ENCODE results near the gene OR2A1. TPM values are rescaled to one million over a fixed set of nuclear protein-coding genes. Genes with fewer than 3 reads are reported as not detected.
"Not testable (repeated sequence)": the region's sequence is repeated elsewhere in the genome, so short reads cannot be mapped to it uniquely, and the experiment has no call there.

The OR2A1 gene
- total RNA-seq, 1 donor from 2014 or later = not detected

- H3K36me3 ChIP-seq (ENCODE audit: control insufficient read depth, insufficient read depth, low read length); H3K4me3 ChIP-seq (ENCODE audit: low read depth, low read length); DNase-seq (ENCODE audit: low read depth); H3K27me3 ChIP-seq (ENCODE audit: control insufficient read depth, insufficient read depth, low read length): not testable (repeated sequence)
Measured at GRCh38 chr7:144356860-144357259, 44.6 kb downstream of the OR2A1 start.

DNA sequence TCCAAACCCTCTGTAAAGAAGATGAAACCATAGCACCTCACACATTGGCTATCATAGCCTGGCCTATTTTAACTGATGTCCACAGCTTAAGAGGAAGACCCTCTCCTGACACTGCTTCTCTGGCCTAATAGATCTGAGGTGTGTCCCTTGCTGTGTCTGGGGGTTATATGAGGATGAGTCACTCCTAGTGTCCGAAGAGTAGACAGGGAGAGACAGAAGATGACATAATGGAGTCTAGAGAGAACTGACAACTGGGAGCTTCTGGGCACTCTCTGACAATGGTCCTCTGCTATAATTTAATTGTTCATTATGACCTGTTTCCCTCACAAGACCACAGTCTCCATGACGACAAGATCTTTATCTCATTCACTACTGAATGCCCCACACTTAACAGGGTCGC is 49.8 kb downstream of the OR2A1 start:
- H3K4me3 ChIP-seq (ENCODE audit: low read depth, low read length); H3K36me3 ChIP-seq (ENCODE audit: control insufficient read depth, insufficient read depth, low read length); DNase-seq (ENCODE audit: low read depth); H3K27me3 ChIP-seq (ENCODE audit: control insufficient read depth, insufficient read depth, low read length): not testable (repeated sequence)

DNA sequence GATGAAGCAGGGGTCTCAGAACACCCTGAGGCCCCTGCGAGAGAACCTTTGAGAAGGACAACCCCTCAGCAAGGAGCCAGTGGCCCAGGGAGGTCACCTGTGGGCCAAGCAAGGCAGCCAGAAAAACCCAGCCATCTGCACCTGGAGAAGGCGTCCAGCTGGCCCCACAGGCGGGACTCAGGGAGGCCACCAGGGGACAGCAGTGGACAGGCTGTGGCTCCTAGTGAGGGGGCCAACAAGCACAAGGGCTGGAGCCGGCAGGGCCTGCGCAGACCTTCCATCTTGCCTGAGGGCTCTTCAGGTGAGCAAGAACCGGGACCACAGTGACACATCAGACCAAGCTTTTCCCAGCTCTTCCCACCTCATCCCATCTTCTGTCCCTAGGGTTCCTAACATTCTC is 53.3 kb downstream of the OR2A1 start:
- not testable (repeated sequence) for DNase-seq (ENCODE audit: low read depth); H3K27me3 ChIP-seq (ENCODE audit: control insufficient read depth, insufficient read depth, low read length)

DNA sequence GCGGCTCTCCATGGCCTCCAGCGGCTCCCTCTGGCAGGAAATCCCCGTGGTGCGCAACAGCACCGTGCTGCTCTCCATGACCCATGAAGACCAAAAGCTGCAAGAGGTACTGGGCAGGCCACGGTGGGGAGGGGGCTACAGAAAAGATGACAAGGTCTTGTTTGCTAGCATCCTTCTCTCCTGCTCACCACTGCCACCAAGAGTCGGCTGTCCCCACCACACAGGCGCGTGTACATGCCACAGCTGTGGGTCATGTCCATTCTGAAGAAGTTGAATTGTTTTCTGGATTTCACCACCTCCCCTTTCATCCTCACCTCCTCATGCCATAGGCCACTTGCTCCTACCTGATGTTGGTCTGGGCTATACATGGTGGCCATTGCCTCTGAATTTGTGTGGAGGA is 55.0 kb downstream of the OR2A1 start:
- not testable (repeated sequence) for H3K27me3 ChIP-seq (ENCODE audit: control insufficient read depth, insufficient read depth, low read length); H3K4me3 ChIP-seq (ENCODE audit: low read depth, low read length); H3K36me3 ChIP-seq (ENCODE audit: control insufficient read depth, insufficient read depth, low read length); DNase-seq (ENCODE audit: low read depth)

More for the DNA sequence above, 53.3 kb downstream of the OR2A1 start:
- not testable (repeated sequence) for H3K36me3 ChIP-seq (ENCODE audit: control insufficient read depth, insufficient read depth, low read length); H3K4me3 ChIP-seq (ENCODE audit: low read depth, low read length)

GRCh38 chr7:144369221-144369620 is 57.0 kb downstream of the OR2A1 start:
- H3K4me3 ChIP-seq (ENCODE audit: low read depth, low read length); H3K36me3 ChIP-seq (ENCODE audit: control insufficient read depth, insufficient read depth, low read length); H3K27me3 ChIP-seq (ENCODE audit: control insufficient read depth, insufficient read depth, low read length); DNase-seq (ENCODE audit: low read depth): not testable (repeated sequence)

Other genes starting within 250 kb of the OR2A1 start
- not detected in 2 replicates for gene OR2A25, start 242.6 kb upstream of the OR2A1 start, total RNA-seq
- gene OR2A12, start 226.1 kb upstream of the OR2A1 start, total RNA-seq = not detected in 2 replicates
- gene OR2A2, start 202.8 kb upstream of the OR2A1 start, total RNA-seq = not detected in 2 replicates
- not detected in 2 replicates for gene OR2A14, start 189.2 kb upstream of the OR2A1 start, total RNA-seq
- gene CTAGE4, start 129.0 kb upstream of the OR2A1 start, total RNA-seq = 4.2 and 4.3 TPM in 2 replicates
- gene ARHGEF35, start 116.6 kb upstream of the OR2A1 start, total RNA-seq = 9.0 and 11.5 TPM in 2 replicates
- 0.07 and 0.08 TPM in 2 replicates for gene OR2A42, start 72.8 kb upstream of the OR2A1 start, total RNA-seq
- 2.8 and 3.0 TPM in 2 replicates for gene OR2A7, start 47.6 kb upstream of the OR2A1 start, total RNA-seq
- gene CTAGE8, start 43.1 kb upstream of the OR2A1 start, total RNA-seq = 1.6 and 1.9 TPM in 2 replicates
- 22.6 and 25.1 TPM in 2 replicates for gene ARHGEF5, start 43.0 kb downstream of the OR2A1 start, total RNA-seq
- not detected in 2 replicates for gene NOBOX, start 91.3 kb downstream of the OR2A1 start, total RNA-seq